ENCODE data around the gene SUPT3H.

GRCh38 chr6:45075246-45075645, 302.5 kb downstream of the SUPT3H start:
- TF ChIP-seq POLR2A (IDR thresholded peaks at IDR 0.05) (no peak), CTCF (IDR thresholded peaks at IDR 0.05) (no peak)
